HG03103 (cell line): Measurements from ENCODE around the gene HIPK1.

Experiments used
- ATAC-seq: cut with Tn5 transposase; IDR thresholded peaks from one replicate; pipeline ENCODE4 v1.9.1; 2021; ENCODE audit warnings: low read depth; ENCODE audit not compliant: unreplicated experiment

HIPK1 gene

GRCh38 chr1:113913312-113913668 lies 15.8 kb upstream of the HIPK1 start:
- ATAC-seq, result no peak

GRCh38 chr1:113913887-113914664 lies 15.0 kb upstream of the HIPK1 start:
- ATAC-seq, result no peak

DNA sequence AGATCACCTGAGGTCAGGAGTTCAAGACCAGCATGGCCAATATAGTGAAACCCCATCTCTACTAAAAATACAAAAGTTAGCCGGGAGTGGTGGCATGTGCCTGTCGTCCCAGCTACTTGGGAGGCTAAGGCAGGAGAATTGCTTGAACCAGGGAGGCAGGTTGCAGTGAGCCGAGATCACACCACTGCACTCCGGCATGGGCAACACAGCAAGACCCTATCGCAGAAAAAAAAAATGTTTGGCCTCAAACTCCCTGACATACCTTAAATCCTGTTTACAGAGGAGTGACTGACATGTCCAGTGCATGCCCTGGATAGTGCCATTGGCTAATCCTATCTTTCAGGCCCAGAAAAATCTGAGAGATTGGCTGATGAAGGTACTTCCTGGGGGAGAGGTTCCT lies 12.2 kb upstream of the HIPK1 start:
- no peak for ATAC-seq

DNA sequence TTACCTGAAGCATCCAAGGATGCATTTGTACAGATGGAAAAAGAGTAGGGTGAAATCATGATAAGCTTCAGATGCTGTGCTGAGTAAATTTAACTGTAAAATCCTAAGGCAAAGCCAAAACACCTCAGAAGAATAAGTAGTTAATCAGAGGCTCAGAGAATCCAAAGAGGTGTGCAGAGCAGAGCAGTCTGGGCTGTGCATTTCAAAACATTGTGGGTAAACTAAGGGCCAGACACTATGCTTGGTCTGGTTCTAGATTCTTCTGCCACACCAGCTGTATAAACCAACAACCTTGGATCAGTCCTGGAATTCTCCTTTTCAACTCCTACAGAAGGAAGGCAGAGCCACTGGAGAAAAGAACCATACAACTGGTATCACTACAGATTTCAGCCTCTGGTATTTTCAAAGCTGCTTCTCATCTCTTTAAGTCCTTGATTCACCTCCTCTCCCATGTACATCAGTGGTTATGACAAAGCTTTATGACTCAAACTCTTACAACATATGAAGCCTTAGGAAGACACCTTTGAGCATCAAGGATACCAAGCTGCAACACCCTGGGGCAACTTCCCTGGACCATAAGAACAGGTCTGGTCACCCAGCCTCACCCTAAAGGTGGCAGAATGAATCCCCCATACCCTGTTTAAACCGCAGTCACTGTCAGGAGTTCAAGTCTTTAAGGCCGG lies 11.6 kb upstream of the HIPK1 start:
- ATAC-seq, result no peak

GRCh38 chr1:113918243-113918642 lies 10.9 kb upstream of the HIPK1 start:
- no peak for ATAC-seq

GRCh38 chr1:113922957-113923356 lies 6.2 kb upstream of the HIPK1 start:
- no peak for ATAC-seq

DNA sequence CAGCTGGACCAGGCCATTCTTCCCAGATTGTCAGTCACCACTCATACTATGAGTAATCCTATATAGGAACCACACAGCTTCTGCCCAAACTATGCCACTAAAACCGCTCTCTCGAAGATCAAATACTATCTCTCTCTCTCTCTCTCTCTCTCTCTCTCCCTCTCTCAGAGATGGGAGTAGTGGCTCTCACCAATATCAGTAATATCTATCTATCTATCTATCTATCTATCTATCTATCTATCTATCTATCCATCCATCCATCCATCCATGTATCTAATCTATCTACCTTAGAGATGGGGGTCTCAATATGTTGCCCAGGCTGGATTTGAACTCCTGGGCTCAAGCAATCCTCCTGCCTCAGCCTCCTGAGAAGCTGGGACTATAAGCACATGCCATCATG lies 4.7 kb upstream of the HIPK1 start:
- ATAC-seq, result no peak

- ATAC-seq, result peak; percentile 24
Measured at GRCh38 chr1:113928187-113928930, 765 bp upstream of the HIPK1 start.

DNA sequence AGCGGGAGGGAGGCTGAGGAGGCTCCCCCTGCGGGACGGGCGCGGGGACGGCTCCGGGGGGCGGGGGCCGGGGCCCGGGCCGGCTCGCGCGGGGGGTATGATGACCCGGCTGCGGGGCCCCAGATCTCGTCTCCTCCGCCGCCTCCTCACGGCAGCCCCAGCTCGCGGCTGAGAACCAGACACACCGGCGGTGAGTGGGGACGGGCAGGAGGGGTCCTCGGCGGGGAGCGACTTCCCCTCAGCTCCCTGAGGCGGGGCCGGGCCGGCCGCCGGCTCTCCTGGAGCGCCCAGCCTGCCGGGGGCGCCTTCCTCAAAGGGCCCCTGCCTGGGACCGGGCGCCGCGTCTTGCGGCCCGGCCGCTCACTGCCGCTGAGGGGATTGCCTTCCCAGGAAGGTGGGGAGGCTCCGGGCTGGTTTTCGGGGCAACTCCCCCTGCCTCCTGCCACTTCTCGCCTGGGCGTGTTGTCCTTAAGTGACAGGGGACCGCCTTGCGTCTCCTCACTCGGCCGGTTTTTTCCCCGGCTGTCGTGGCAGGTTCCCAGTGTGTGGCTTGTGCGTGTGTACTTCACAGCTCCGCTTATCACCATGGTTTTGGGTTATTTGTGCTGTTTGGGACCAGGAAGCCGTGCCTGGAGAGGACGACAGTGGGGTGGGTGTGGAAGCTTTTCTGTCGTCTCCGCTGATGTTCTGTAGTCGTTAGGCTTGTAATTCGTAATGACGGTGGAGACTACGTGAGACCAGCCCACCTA lies 800 bp downstream of the HIPK1 start:
- peak; percentile 22 for ATAC-seq

DNA sequence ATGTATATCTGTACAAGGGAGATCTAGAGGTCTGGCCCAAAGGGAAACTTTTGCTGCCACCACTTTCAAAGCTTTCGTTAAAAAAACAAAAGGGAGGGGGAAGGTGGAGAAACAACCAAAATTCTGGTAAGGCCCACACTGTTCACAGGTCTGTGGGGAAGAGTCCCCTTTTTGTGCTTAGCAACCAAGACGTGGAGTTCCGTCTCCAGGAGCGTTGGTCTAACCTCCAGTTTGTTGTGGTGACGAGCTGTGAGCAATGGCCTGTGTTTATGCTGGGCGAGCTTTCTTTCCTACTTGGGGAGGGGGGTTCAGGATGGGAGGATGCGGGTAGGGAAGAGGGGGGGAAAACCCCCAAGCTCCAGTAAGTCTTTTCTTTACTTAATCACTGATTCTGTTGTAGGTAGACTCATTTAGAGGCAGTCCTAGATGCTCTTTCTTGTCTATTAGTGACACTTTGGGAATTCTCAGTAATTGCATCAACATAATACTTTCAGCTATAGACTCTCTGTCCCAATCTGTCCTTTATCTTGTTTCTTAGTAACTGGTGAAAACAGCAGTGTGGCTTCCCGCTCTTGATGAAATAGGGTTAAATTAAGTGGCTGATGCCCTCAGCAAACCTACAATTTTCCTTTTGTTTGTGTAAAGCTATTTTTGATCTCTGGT lies 1.5 kb downstream of the HIPK1 start:
- ATAC-seq, result peak; percentile 17

- ATAC-seq, result no peak
Measured at GRCh38 chr1:113931451-113931851, 2.3 kb downstream of the HIPK1 start.

DNA sequence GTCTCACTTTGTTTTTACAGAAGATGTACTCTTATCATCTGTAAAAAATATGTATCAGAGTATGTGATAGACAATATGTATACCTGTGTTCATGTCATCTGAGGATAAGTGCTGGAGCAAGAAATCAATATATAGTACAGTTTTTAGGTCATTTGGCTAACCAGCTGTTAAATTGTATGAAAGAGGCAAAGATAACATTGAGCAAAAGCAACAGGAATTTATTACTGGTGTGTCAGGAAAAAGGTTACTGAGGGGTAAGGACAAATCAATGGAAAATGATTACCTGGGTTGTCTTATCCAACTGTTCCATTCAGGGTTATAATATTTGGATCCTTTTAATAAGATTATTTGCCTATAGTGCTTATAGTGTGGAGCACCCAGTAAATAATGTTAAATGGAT lies 4.9 kb downstream of the HIPK1 start:
- ATAC-seq, result no peak

- no peak for ATAC-seq
Measured at GRCh38 chr1:113934511-113935055, 5.5 kb downstream of the HIPK1 start.

- no peak for ATAC-seq
Measured at GRCh38 chr1:113935176-113935575, 6.1 kb downstream of the HIPK1 start.

DNA sequence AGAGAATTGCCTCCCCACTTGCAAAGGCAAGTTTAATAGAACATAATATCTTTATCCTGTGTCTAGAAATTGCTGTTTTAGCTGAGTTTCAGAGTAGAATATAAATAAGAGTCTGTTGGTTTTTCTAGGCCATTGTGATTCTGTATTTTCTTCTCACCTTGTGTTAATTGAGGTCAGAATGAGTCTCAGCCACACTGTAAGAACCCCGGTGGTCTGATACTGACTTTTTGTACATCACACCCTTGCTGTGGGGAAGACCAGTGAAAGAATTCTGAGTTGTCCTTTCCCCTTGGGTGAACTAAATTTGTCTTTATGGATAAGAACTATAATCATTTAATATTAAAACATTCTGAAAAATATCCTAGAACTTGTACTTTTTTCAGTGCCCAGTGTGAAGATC lies 6.8 kb downstream of the HIPK1 start:
- no peak for ATAC-seq

- no peak for ATAC-seq
Measured at GRCh38 chr1:113937146-113937545, 8.0 kb downstream of the HIPK1 start.

GRCh38 chr1:113938192-113938591 lies 9.1 kb downstream of the HIPK1 start:
- no peak for ATAC-seq

DNA sequence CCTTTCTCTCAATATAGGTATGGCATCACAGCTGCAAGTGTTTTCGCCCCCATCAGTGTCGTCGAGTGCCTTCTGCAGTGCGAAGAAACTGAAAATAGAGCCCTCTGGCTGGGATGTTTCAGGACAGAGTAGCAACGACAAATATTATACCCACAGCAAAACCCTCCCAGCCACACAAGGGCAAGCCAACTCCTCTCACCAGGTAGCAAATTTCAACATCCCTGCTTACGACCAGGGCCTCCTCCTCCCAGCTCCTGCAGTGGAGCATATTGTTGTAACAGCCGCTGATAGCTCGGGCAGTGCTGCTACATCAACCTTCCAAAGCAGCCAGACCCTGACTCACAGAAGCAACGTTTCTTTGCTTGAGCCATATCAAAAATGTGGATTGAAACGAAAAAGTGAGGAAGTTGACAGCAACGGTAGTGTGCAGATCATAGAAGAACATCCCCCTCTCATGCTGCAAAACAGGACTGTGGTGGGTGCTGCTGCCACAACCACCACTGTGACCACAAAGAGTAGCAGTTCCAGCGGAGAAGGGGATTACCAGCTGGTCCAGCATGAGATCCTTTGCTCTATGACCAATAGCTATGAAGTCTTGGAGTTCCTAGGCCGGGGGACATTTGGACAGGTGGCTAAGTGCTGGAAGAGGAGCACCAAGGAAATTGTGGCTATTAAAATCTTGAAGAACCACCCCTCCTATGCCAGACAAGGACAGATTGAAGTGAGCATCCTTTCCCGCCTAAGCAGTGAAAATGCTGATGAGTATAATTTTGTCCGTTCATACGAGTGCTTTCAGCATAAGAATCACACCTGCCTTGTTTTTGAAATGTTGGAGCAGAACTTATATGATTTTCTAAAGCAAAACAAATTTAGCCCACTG lies 11.5 kb downstream of the HIPK1 start:
- no peak for ATAC-seq

DNA sequence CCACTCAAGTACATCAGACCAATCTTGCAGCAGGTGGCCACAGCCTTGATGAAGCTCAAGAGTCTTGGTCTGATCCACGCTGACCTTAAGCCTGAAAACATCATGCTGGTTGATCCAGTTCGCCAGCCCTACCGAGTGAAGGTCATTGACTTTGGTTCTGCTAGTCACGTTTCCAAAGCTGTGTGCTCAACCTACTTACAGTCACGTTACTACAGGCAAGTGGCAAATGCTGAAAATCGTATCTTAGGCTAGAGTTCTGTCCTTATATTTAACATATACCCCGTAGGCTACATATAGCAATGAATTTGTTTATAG lies 12.1 kb downstream of the HIPK1 start:
- ATAC-seq, result no peak
